ENCODE measurements around the gene DNAJC21.

DNAJC21 gene

GRCh38 chr5:34929134-34929719 lies at the start of gene DNAJC21:
DNAJC21 (plus strand) TSS chr5:34929559; CDS start chr5:34929820, 261 bp downstream.
- peak; percentile 100 for DNase-seq (ENCODE audit: low read depth)
- Histone ChIP-seq H3K9me3 (ENCODE audit: control insufficient read depth, low read length) (no peaks in the 10 kb centered on the region), H3K27me3 (replicated peaks; ENCODE audit: control insufficient read depth, insufficient read depth, low read length) (no peaks in the 10 kb centered on the region), H3K36me3 (ENCODE audit: control insufficient read depth, insufficient read depth, low read length, severe bottlenecking) (peaks cover 28% of the 10 kb centered on the region), H3K4me1 (ENCODE audit: control insufficient read depth, insufficient read depth, low read length) (peaks cover 20% of the 10 kb centered on the region), H3K9ac (ENCODE audit: low read length) (peak within 1 kb of the TSS; percentile 94), H3K4me3 (ENCODE audit: low read length) (peak within 1 kb of the TSS; percentile 95)

GRCh38 chr5:34881246-34881645 lies 48.1 kb upstream of the DNAJC21 start:
- H3K9me3 ChIP-seq (ENCODE audit: control insufficient read depth, low read length) = peaks cover 3% of the 10 kb centered on the region
- no peaks in the 10 kb centered on the region for H3K27me3 ChIP-seq (replicated peaks; ENCODE audit: control insufficient read depth, insufficient read depth, low read length)
- no peak for DNase-seq (ENCODE audit: low read depth)
- no peaks in the 10 kb centered on the region for H3K4me1 ChIP-seq (ENCODE audit: control insufficient read depth, insufficient read depth, low read length)
- H3K36me3 ChIP-seq (ENCODE audit: control insufficient read depth, insufficient read depth, low read length, severe bottlenecking) = no peaks in the 10 kb centered on the region
- H3K9ac ChIP-seq (ENCODE audit: low read length) = no peak overlapping the region
- H3K4me3 ChIP-seq (ENCODE audit: low read length) = no peak overlapping the region

- H3K9me3 ChIP-seq (ENCODE audit: control insufficient read depth, low read length) = no peaks in the 10 kb centered on the region
- no peaks in the 10 kb centered on the region for H3K27me3 ChIP-seq (replicated peaks; ENCODE audit: control insufficient read depth, insufficient read depth, low read length)
- no peak for DNase-seq (ENCODE audit: low read depth)
- no peaks in the 10 kb centered on the region for H3K36me3 ChIP-seq (ENCODE audit: control insufficient read depth, insufficient read depth, low read length, severe bottlenecking)
- no peak overlapping the region for H3K9ac ChIP-seq (ENCODE audit: low read length)
- H3K4me3 ChIP-seq (ENCODE audit: low read length) = no peak overlapping the region
- peaks cover 3% of the 10 kb centered on the region for H3K4me1 ChIP-seq (ENCODE audit: control insufficient read depth, insufficient read depth, low read length)
Observed at GRCh38 chr5:34886392-34887119, 42.8 kb upstream of the DNAJC21 start.

- Histone ChIP-seq H3K9me3 (ENCODE audit: control insufficient read depth, low read length) (no peaks in the 10 kb centered on the region), H3K27me3 (replicated peaks; ENCODE audit: control insufficient read depth, insufficient read depth, low read length) (no peaks in the 10 kb centered on the region), H3K9ac (ENCODE audit: low read length) (no peak overlapping the region), H3K4me1 (ENCODE audit: control insufficient read depth, insufficient read depth, low read length) (peaks cover 13% of the 10 kb centered on the region), H3K4me3 (ENCODE audit: low read length) (no peak overlapping the region), H3K36me3 (ENCODE audit: control insufficient read depth, insufficient read depth, low read length, severe bottlenecking) (no peaks in the 10 kb centered on the region)
- DNase-seq (ENCODE audit: low read depth) = no peak
Observed at GRCh38 chr5:34889394-34889793, 40.0 kb upstream of the DNAJC21 start.

- peak; percentile 89 for DNase-seq (ENCODE audit: low read depth)
- Histone ChIP-seq H3K4me1 (ENCODE audit: control insufficient read depth, insufficient read depth, low read length) (peaks cover 23% of the 10 kb centered on the region), H3K27me3 (replicated peaks; ENCODE audit: control insufficient read depth, insufficient read depth, low read length) (no peaks in the 10 kb centered on the region), H3K9ac (ENCODE audit: low read length) (peak overlapping the region; percentile 27), H3K4me3 (ENCODE audit: low read length) (peak overlapping the region; percentile 30), H3K36me3 (ENCODE audit: control insufficient read depth, insufficient read depth, low read length, severe bottlenecking) (no peaks in the 10 kb centered on the region), H3K9me3 (ENCODE audit: control insufficient read depth, low read length) (no peaks in the 10 kb centered on the region)
Observed at GRCh38 chr5:34891981-34892380, 37.4 kb upstream of the DNAJC21 start.

GRCh38 chr5:34892414-34892813 lies 36.9 kb upstream of the DNAJC21 start:
- Histone ChIP-seq H3K4me3 (ENCODE audit: low read length) (peak overlapping the region; percentile 30), H3K27me3 (replicated peaks; ENCODE audit: control insufficient read depth, insufficient read depth, low read length) (no peaks in the 10 kb centered on the region), H3K36me3 (ENCODE audit: control insufficient read depth, insufficient read depth, low read length, severe bottlenecking) (no peaks in the 10 kb centered on the region), H3K9ac (ENCODE audit: low read length) (peak overlapping the region; percentile 19), H3K4me1 (ENCODE audit: control insufficient read depth, insufficient read depth, low read length) (peaks cover 23% of the 10 kb centered on the region), H3K9me3 (ENCODE audit: control insufficient read depth, low read length) (no peaks in the 10 kb centered on the region)
- no peak for DNase-seq (ENCODE audit: low read depth)

GRCh38 chr5:34894716-34895115 lies 34.6 kb upstream of the DNAJC21 start:
- no peak overlapping the region for H3K4me3 ChIP-seq (ENCODE audit: low read length)
- peaks cover 27% of the 10 kb centered on the region for H3K4me1 ChIP-seq (ENCODE audit: control insufficient read depth, insufficient read depth, low read length)
- H3K9me3 ChIP-seq (ENCODE audit: control insufficient read depth, low read length) = no peaks in the 10 kb centered on the region
- no peak for DNase-seq (ENCODE audit: low read depth)
- no peaks in the 10 kb centered on the region for H3K27me3 ChIP-seq (replicated peaks; ENCODE audit: control insufficient read depth, insufficient read depth, low read length)
- peaks cover 1% of the 10 kb centered on the region for H3K36me3 ChIP-seq (ENCODE audit: control insufficient read depth, insufficient read depth, low read length, severe bottlenecking)
- H3K9ac ChIP-seq (ENCODE audit: low read length) = no peak overlapping the region

GRCh38 chr5:34895641-34896419 lies 33.5 kb upstream of the DNAJC21 start:
- no peaks in the 10 kb centered on the region for H3K27me3 ChIP-seq (replicated peaks; ENCODE audit: control insufficient read depth, insufficient read depth, low read length)
- peak; percentile 70 for DNase-seq (ENCODE audit: low read depth)
- H3K9ac ChIP-seq (ENCODE audit: low read length) = no peak overlapping the region
- no peak overlapping the region for H3K4me3 ChIP-seq (ENCODE audit: low read length)
- H3K36me3 ChIP-seq (ENCODE audit: control insufficient read depth, insufficient read depth, low read length, severe bottlenecking) = peaks cover 4% of the 10 kb centered on the region
- H3K9me3 ChIP-seq (ENCODE audit: control insufficient read depth, low read length) = no peaks in the 10 kb centered on the region
- H3K4me1 ChIP-seq (ENCODE audit: control insufficient read depth, insufficient read depth, low read length) = peaks cover 27% of the 10 kb centered on the region

GRCh38 chr5:34897646-34898045 lies 31.7 kb upstream of the DNAJC21 start:
- no peak overlapping the region for H3K9ac ChIP-seq (ENCODE audit: low read length)
- H3K4me1 ChIP-seq (ENCODE audit: control insufficient read depth, insufficient read depth, low read length) = peaks cover 15% of the 10 kb centered on the region
- no peaks in the 10 kb centered on the region for H3K9me3 ChIP-seq (ENCODE audit: control insufficient read depth, low read length)
- peak; percentile 63 for DNase-seq (ENCODE audit: low read depth)
- no peaks in the 10 kb centered on the region for H3K27me3 ChIP-seq (replicated peaks; ENCODE audit: control insufficient read depth, insufficient read depth, low read length)
- no peak overlapping the region for H3K4me3 ChIP-seq (ENCODE audit: low read length)
- H3K36me3 ChIP-seq (ENCODE audit: control insufficient read depth, insufficient read depth, low read length, severe bottlenecking) = peaks cover 7% of the 10 kb centered on the region

- peaks cover 8% of the 10 kb centered on the region for H3K36me3 ChIP-seq (ENCODE audit: control insufficient read depth, insufficient read depth, low read length, severe bottlenecking)
- H3K27me3 ChIP-seq (replicated peaks; ENCODE audit: control insufficient read depth, insufficient read depth, low read length) = no peaks in the 10 kb centered on the region
- peaks cover 15% of the 10 kb centered on the region for H3K4me1 ChIP-seq (ENCODE audit: control insufficient read depth, insufficient read depth, low read length)
- no peaks in the 10 kb centered on the region for H3K9me3 ChIP-seq (ENCODE audit: control insufficient read depth, low read length)
- DNase-seq (ENCODE audit: low read depth) = peak; percentile 92
- no peak overlapping the region for H3K4me3 ChIP-seq (ENCODE audit: low read length)
- no peak overlapping the region for H3K9ac ChIP-seq (ENCODE audit: low read length)
Observed at GRCh38 chr5:34898258-34898895, 31.0 kb upstream of the DNAJC21 start.

GRCh38 chr5:34899066-34899465 lies 30.3 kb upstream of the DNAJC21 start:
- DNase-seq (ENCODE audit: low read depth) = no peak
- Histone ChIP-seq H3K4me1 (ENCODE audit: control insufficient read depth, insufficient read depth, low read length) (peaks cover 15% of the 10 kb centered on the region), H3K9me3 (ENCODE audit: control insufficient read depth, low read length) (no peaks in the 10 kb centered on the region), H3K36me3 (ENCODE audit: control insufficient read depth, insufficient read depth, low read length, severe bottlenecking) (peaks cover 8% of the 10 kb centered on the region), H3K9ac (ENCODE audit: low read length) (no peak overlapping the region), H3K27me3 (replicated peaks; ENCODE audit: control insufficient read depth, insufficient read depth, low read length) (no peaks in the 10 kb centered on the region), H3K4me3 (ENCODE audit: low read length) (no peak overlapping the region)
